Fibroblast of pulmonary artery (primary cell): ENCODE data around the gene FAM156A.
"Not testable (repeated sequence)": the region's sequence is repeated elsewhere in the genome, so short reads cannot be mapped to it uniquely, and the experiment has no call there.

Experiments
- DNase-seq: peaks from one replicate; pipeline ENCODE4 v3.0.0-alpha.2; 2010; ENCODE audit warnings: low read depth
- H3K4me3 ChIP-seq: replicated peaks from 2 replicates; pipeline ENCODE4 v1.5.1; 2011; ENCODE audit warnings: low read depth, mild to moderate bottlenecking, control low read depth, low read length, moderate library complexity
- CTCF ChIP-seq: IDR thresholded peaks from 2 replicates; pipeline ENCODE4 v1.5.1; 2011; ENCODE audit warnings: mild to moderate bottlenecking, control low read depth, low read length, inconsistent platforms; ENCODE audit errors: missing control alignments

FAM156A gene

DNA sequence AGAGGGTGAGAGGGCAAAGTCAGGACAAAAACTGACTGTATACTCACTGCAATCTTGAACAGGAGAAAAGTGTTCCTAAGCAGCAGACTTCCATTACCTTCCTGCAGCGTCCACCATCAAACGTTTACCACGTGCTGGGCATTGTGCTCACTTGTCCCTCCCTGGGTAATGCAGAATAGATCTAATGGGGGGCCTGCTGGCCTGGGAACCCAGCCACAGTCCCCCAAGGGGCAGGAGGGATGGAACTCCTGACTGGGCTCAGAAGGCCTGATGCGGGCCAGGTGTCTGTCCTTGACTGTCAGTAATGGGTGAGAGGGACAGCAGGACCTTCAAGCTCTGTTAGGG, 37.6 kb upstream of the FAM156A start:
- TF ChIP-seq CTCF = no peak
- no peak for DNase-seq
- H3K4me3 ChIP-seq = peak overlapping the region; percentile 76

- H3K4me3 ChIP-seq = peak overlapping the region; percentile 76
- DNase-seq = peak; percentile 95
- TF ChIP-seq CTCF = peak; percentile 61
These were observed 37.0 kb upstream of the FAM156A start for GRCh38 chrX:52995135-52995986.

GRCh38 chrX:52990848-52991247, 32.5 kb upstream of the FAM156A start:
- H3K4me3 ChIP-seq = no peak overlapping the region
- no peak for TF ChIP-seq CTCF
- no peak for DNase-seq

GRCh38 chrX:52990011-52990631, 31.8 kb upstream of the FAM156A start:
- TF ChIP-seq CTCF = peak; percentile 60
- peak; percentile 70 for DNase-seq
- not testable (repeated sequence) for H3K4me3 ChIP-seq

DNA sequence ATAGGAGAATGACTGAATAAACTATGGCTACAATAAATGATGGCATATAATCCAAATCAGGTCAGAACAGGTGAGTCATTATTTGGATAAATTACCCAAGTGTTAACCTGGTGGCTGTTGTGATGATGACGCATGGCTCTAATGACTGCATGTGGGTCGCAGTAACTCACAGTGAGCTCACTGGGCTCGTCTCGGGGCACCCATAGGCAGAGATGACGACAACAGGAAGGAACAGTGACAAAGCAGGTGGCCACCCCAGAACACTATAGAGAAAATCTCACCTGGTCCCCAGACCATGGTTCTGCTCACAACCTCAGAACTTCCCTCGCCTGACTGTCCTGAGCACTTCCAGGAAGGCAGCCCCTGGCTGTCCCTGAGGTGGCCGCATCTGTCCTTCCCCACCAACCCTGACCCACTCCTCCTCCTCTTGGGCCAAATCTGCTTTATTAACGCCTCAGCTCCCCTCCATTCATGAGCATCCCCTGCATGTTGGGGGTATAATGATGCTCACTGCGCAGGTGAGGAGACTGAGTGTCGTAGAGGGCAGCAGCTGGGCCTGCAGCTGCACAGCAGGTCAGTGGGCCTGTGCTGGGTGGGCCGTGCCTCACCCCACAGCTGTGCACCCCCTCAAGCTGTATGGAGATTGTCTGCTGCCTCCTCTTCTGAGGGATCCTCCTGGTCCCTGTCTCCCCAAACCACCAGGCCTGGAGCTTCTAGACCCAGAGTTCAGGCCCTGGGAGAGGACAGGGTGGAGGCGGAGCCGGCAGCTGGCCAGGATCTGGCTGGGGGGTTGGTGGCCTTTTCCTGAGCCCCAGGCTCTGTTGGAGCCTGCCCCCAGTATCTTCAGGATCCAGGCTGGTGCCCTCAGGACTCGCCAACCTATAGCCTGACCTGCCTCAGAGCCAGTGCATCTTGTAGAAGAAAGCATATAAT, 30.9 kb upstream of the FAM156A start:
- TF ChIP-seq CTCF = no peak
- no peak overlapping the region for H3K4me3 ChIP-seq
- DNase-seq = no peak

GRCh38 chrX:52983321-52984000, 25.1 kb upstream of the FAM156A start:
- peak overlapping the region; percentile 30 for H3K4me3 ChIP-seq

More at GRCh38 chrX:52983321-52984000, 25.1 kb upstream of the FAM156A start:
- no peak for TF ChIP-seq CTCF
- peak; percentile 19 for DNase-seq
